ENCODE results near the gene MPND.
A peak's percentile ranks its signal among the peaks of the same experiment; 100 is the strongest.

The MPND gene

GRCh38 chr19:4385291-4386040 lies 42.1 kb downstream of the MPND start:
- H3K9me3 ChIP-seq (ENCODE audit: control insufficient read depth, insufficient read depth, low read depth, low read length) = no peaks in the 10 kb centered on the region
- H3K27ac ChIP-seq (ENCODE audit: extremely low read depth, low read depth, low read length) = no peak overlapping the region
- POLR2A ChIA-PET = interaction anchor here (0.7 to 1.5 kb wide), 2 partner anchors 10 to 31 kb away, joined by 3 to 6 read pairs; no protein-coding TSS in a partner anchor
- H3K4me1 ChIP-seq (ENCODE audit: control insufficient read depth, insufficient read depth, low read length) = peaks cover 4% of the 10 kb centered on the region
- no peak overlapping the region for H3K4me3 ChIP-seq (ENCODE audit: low read depth, low read length)
- TF ChIP-seq EGR2 (tag by site-specific recombination; IDR thresholded peaks at IDR 0.05; ENCODE audit: low read depth) (peak; percentile 88), ZIC2 (tag by site-specific recombination; IDR thresholded peaks at IDR 0.05) (peak; percentile 89), ZNF580 (tag by site-specific recombination; IDR thresholded peaks at IDR 0.05) (no peak), ZFHX2 (tag by site-specific recombination; conservative IDR thresholded peaks at IDR 0.05) (peak; percentile 74)
- CTCF ChIA-PET = interaction anchor here (0.6 to 1.0 kb wide), 5 partner anchors 8 to 266 kb away, joined by 3 to 7 read pairs (median 4); partner anchors contain the start of gene SH3GL1
- H3K36me3 ChIP-seq (ENCODE audit: control insufficient read depth in 2 of 2, insufficient read depth in 1 of 2, low read length in 2 of 2) = peaks cover 0 to 29% of the 10 kb centered on the region in 2 experiments; a peak in 2 of 3 replicates

DNA sequence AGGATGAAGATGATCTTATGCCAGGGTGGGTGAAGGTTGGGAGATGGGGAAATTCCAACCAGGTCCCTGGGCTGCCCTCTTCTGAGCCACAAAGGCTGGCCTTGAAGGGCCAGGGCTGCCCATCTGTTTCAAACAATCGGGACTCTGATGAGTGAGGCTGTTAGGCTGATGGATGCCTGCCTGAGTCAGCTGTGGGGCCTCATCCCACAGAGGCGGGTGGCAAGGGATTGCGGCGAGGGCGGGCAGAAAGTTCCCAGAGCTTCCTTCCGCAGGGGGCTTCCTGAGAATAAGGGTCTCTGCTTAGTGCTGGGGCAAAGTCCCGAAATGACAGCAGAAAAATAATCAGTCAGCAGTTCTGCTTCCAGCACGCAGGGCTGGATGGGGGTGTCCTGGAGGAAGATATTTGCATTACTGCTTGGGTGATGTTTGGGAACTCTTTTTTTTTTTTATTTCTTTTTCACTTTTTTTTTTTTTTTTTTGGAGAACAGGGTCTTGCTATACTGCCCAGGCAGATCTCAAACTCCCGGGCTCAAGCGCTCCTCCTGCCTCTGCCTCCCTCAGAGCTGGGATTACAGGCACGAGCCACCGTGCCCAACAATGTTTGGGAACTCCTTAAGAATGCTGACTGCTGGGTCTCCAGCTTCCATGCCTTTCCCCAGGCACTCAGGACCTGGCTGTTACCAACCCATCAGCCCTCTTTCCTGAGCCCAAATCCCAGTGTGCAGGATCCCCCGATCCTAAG lies 42.9 kb downstream of the MPND start:
- H3K4me1 ChIP-seq (ENCODE audit: control insufficient read depth, insufficient read depth, low read length) = peaks cover 11% of the 10 kb centered on the region
- CTCF ChIA-PET = interaction anchor here (0.6 to 1.0 kb wide), 3 partner anchors 9 to 42 kb away, joined by 4 to 7 read pairs (median 5); no protein-coding TSS in a partner anchor
- no peak for TF ChIP-seq ZNF2 (tag by site-specific recombination; IDR thresholded peaks at IDR 0.05)
- no peak for TF ChIP-seq SETDB1 (IDR thresholded peaks at IDR 0.05; ENCODE audit: insufficient read length, low read length)
- TF ChIP-seq ZNF174 (tag by site-specific recombination; IDR thresholded peaks at IDR 0.05) = no peak
- peak; percentile 53; the same call in 1 of the 2 replicates for TF ChIP-seq ZBTB8A (tag by site-specific recombination; IDR thresholded peaks at IDR 0.05)
- peaks cover 0 to 29% of the 10 kb centered on the region in 2 experiments; a peak in 2 of 3 replicates for H3K36me3 ChIP-seq (ENCODE audit: control insufficient read depth in 2 of 2, insufficient read depth in 1 of 2, low read length in 2 of 2)
- H3K27ac ChIP-seq (ENCODE audit: extremely low read depth, low read depth, low read length) = no peak overlapping the region
- no peaks in the 10 kb centered on the region for H3K9me3 ChIP-seq (ENCODE audit: control insufficient read depth, insufficient read depth, low read depth, low read length)
- POLR2A ChIA-PET = interaction anchor here (0.7 to 1.5 kb wide), 3 partner anchors 11 to 56 kb away, joined by 3 to 9 read pairs (median 6); no protein-coding TSS in a partner anchor
- no peak overlapping the region for H3K4me3 ChIP-seq (ENCODE audit: low read depth, low read length)

DNA sequence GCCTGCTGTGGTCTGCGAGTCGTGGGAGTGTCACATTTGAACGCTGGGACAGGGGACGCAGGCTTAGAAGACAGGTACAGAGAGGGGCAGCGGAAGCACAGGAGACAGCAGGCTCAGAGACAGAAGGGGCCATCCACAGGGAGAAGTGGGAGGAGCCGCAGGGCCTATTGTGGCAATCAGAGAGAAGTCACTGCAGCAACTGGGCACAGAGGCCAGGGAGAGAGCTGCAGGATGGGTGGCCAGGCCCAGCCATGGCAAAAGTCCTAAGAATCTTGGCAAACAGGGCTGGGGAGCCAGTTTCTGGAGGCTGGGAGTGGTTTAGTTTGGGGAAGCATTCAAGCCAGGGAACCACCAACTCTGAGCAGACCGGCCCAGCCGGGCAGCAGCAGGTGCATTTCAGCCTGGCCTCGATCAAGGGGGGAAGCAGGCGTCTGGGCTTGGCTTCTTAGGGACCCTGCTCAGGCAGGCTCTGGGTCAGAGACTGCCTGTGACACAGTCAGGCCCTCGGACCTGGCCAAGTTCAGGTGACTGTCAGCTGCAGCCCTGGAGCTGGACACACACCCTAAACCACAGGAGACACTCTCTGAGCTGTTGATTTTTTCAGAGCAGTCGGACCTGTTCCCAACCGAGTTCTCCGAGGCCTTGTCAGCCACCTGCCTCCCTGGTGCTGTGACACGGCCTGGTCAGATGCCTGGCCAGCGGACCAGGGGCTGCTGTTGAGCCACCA lies 45.1 kb downstream of the MPND start:
- Histone ChIP-seq H3K4me3 (ENCODE audit: low read depth, low read length) (no peak overlapping the region), H3K36me3 (ENCODE audit: control insufficient read depth in 2 of 2, insufficient read depth in 1 of 2, low read length in 2 of 2) (peaks cover 0 to 27% of the 10 kb centered on the region in 2 experiments; a peak in 2 of 3 replicates), H3K4me1 (ENCODE audit: control insufficient read depth, insufficient read depth, low read length) (peaks cover 13% of the 10 kb centered on the region), H3K9me3 (ENCODE audit: control insufficient read depth, insufficient read depth, low read depth, low read length) (no peaks in the 10 kb centered on the region), H3K27ac (ENCODE audit: extremely low read depth, low read depth, low read length) (no peak overlapping the region)
- TF ChIP-seq ZIC2 (tag by site-specific recombination; IDR thresholded peaks at IDR 0.05) (peak; percentile 37; the same call in 1 of the 2 replicates), ZNF555 (tag by site-specific recombination; conservative IDR thresholded peaks at IDR 0.05) (no peak), ZNF692 (tag by site-specific recombination; IDR thresholded peaks at IDR 0.05) (no peak)
- ChIA-PET POLR2A (no interaction called here), CTCF (interaction anchor here (0.9 to 3.0 kb wide), 3 partner anchors 12 to 36 kb away, joined by 3 to 14 read pairs (median 5); partner anchors contain the start of gene SH3GL1)

DNA sequence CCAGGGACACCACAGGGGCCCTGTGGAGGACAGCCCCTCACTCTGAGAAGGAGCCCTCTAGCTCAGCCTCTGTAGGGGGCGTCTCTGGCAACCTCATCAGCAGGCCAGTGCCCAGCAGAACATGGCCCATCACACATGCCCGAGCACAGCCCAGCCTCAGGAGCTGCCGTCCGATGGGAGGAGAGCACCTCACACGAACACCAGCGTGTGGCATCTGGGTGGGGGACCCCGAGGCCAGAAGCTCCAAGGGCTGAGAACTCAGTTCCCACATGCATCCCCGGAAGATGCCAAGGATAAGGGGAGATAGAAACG lies 45.7 kb downstream of the MPND start:
- no peak overlapping the region for H3K27ac ChIP-seq (ENCODE audit: extremely low read depth, low read depth, low read length)
- no peaks in the 10 kb centered on the region for H3K9me3 ChIP-seq (ENCODE audit: control insufficient read depth, insufficient read depth, low read depth, low read length)
- POLR2A ChIA-PET = no interaction called here
- H3K36me3 ChIP-seq (ENCODE audit: control insufficient read depth in 2 of 2, insufficient read depth in 1 of 2, low read length in 2 of 2) = peaks cover 0 to 22% of the 10 kb centered on the region in 2 experiments; a peak in 2 of 3 replicates
- CTCF ChIA-PET = interaction anchor here (0.9 to 3.0 kb wide), 2 partner anchors 11 to 36 kb away, joined by 3 to 14 read pairs; partner anchors contain the start of gene SH3GL1
- no peak overlapping the region for H3K4me3 ChIP-seq (ENCODE audit: low read depth, low read length)
- peaks cover 13% of the 10 kb centered on the region for H3K4me1 ChIP-seq (ENCODE audit: control insufficient read depth, insufficient read depth, low read length)
- TF ChIP-seq ZNF626 (tag by site-specific recombination; IDR thresholded peaks at IDR 0.05) (no peak), ZNF138 (tag by site-specific recombination; IDR thresholded peaks at IDR 0.05; ENCODE audit: borderline replicate concordance) (no peak), PRDM2 (tag by site-specific recombination; IDR thresholded peaks at IDR 0.05; ENCODE audit: borderline replicate concordance) (no peak)
- TF ChIP-seq, protein P1, sequence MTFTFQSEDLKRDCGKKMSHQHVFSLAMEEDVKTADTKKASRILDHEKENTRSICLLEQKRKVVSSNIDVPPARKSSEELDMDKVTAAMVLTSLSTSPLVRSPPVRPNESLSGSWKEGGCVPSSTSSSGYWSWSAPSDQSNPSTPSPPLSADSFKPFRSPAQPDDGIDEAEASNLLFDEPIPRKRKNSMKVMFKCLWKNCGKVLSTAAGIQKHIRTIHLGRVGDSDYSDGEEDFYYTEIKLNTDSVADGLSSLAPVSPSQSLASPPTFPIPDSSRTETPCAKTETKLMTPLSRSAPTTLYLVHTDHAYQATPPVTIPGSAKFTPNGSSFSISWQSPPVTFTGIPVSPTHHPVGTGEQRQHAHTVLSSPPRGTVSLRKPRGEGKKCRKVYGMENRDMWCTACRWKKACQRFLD (tag by site-specific recombination; IDR thresholded peaks at IDR 0.05) = no peak

Data from HEK293 (cell line).